ENCODE data around the gene NT5C3A. TPM values are rescaled to one million over a fixed set of nuclear protein-coding genes. Genes with fewer than 3 reads are reported as not detected.

Gene NT5C3A
- total and polyA plus RNA-seq, 2 of the 13 experiments (the other 11 are each of a cell fraction or from before 2014, with no cell fraction given), result 16.9 to 34.0 TPM

DNA sequence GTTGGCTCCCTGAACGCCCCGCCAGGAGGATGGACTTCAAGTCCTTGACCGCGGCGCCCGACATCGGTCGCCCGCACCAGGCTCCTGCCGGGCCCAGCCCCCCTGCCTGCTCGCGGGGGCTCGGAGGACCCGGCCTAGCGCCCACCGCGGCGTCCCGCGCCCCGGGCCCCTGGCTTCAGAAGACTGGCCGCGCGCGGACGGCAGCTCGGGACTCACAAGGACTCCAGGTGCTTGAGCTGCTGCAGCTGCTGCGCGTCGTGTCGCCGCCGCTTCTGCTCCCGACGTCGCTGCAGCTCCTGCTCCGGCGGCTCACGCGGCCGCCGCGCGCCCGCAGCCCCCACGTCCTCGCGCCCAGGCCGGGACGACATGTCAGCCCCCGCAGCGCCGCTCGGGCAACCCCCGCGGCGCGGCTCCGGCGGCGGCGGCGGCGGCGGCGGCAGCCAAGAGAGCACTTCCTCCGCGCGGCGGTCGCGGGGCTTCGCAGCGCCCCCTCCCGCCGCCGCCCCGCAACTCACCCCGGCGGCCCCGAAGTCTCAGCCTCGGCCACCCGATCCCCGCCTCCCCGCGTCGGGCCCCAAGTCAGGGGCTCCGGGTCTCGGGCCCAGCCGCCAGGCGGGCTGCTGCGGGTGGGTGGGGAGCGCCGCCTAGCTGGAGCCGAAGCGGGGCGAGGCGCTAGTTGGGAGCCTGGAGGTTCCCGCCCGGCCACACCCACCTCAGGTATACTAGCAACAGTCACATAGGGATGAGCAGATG is 46.6 kb upstream of the NT5C3A start, which contains the start of gene RP9 (continued):
- TF ChIP-seq, protein P1, sequence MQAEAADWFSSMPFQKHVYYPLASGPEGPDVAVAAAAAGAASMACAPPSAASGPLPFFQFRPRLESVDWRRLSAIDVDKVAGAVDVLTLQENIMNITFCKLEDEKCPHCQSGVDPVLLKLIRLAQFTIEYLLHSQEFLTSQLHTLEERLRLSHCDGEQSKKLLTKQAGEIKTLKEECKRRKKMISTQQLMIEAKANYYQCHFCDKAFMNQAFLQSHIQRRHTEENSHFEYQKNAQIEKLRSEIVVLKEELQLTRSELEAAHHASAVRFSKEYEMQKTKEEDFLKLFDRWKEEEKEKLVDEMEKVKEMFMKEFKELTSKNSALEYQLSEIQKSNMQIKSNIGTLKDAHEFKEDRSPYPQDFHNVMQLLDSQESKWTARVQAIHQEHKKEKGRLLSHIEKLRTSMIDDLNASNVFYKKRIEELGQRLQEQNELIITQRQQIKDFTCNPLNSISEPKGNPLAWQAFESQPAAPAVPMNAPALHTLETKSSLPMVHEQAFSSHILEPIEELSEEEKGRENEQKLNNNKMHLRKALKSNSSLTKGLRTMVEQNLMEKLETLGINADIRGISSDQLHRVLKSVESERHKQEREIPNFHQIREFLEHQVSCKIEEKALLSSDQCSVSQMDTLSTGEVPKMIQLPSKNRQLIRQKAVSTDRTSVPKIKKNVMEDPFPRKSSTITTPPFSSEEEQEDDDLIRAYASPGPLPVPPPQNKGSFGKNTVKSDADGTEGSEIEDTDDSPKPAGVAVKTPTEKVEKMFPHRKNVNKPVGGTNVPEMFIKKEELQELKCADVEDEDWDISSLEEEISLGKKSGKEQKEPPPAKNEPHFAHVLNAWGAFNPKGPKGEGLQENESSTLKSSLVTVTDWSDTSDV (CRISPR knock-in tag; IDR thresholded peaks at IDR 0.05), result no peak
- TF ChIP-seq RAD21 (CRISPR knock-in tag; IDR thresholded peaks at IDR 0.05) (peak; percentile 75; the same call in 1 of the 2 replicates), ZKSCAN8 (CRISPR knock-in tag; IDR thresholded peaks at IDR 0.05; ENCODE audit: borderline replicate concordance) (no peak), TOE1 (CRISPR knock-in tag; IDR thresholded peaks at IDR 0.05) (no peak), ASH2L (IDR thresholded peaks at IDR 0.05; ENCODE audit: insufficient read length, low read depth, low read length) (peak; percentile 79), BCL6 (CRISPR knock-in tag; IDR thresholded peaks at IDR 0.05) (no peak), SMAD1 (CRISPR knock-in tag; IDR thresholded peaks at IDR 0.05; ENCODE audit: borderline replicate concordance, low read depth) (no peak), PHF21A (CRISPR knock-in tag; IDR thresholded peaks at IDR 0.05) (peak; percentile 34; the same call in 1 of the 2 replicates), CBX2 (IDR thresholded peaks at IDR 0.05; ENCODE audit: low read depth, low read length) (no peak), CBX2 (CRISPR knock-in tag; IDR thresholded peaks at IDR 0.05; ENCODE audit: low read depth) (no peak), EHMT2 (IDR thresholded peaks at IDR 0.05; ENCODE audit: borderline replicate concordance, low read depth, low read length) (no peak), ZSCAN9 (CRISPR knock-in tag; IDR thresholded peaks at IDR 0.05; ENCODE audit: borderline replicate concordance) (no peak), ERF (CRISPR knock-in tag; IDR thresholded peaks at IDR 0.05) (peak; percentile 26; the same call in 1 of the 2 replicates), ZNF7 (CRISPR knock-in tag; IDR thresholded peaks at IDR 0.05) (no peak), RBAK (CRISPR knock-in tag; IDR thresholded peaks at IDR 0.05) (no peak), ZNF598 (CRISPR knock-in tag; IDR thresholded peaks at IDR 0.05; ENCODE audit: borderline replicate concordance) (0 out of 2 replicates have a peak, but pooled peaks have one; percentile 43), ADNP (CRISPR knock-in tag; IDR thresholded peaks at IDR 0.05) (no peak), NFRKB (IDR thresholded peaks at IDR 0.05) (no peak), MBD4 (IDR thresholded peaks at IDR 0.05; ENCODE audit: borderline replicate concordance, low read length) (no peak), ZNF3 (CRISPR knock-in tag; IDR thresholded peaks at IDR 0.05) (no peak), TBX2 (CRISPR knock-in tag; IDR thresholded peaks at IDR 0.05; ENCODE audit: borderline replicate concordance) (no peak)
- TF ChIP-seq, protein P2, sequence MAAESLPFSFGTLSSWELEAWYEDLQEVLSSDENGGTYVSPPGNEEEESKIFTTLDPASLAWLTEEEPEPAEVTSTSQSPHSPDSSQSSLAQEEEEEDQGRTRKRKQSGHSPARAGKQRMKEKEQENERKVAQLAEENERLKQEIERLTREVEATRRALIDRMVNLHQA (CRISPR knock-in tag; IDR thresholded peaks at IDR 0.05), result no peak
- TF ChIP-seq, protein P3, sequence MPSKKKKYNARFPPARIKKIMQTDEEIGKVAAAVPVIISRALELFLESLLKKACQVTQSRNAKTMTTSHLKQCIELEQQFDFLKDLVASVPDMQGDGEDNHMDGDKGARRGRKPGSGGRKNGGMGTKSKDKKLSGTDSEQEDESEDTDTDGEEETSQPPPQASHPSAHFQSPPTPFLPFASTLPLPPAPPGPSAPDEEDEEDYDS (CRISPR knock-in tag; IDR thresholded peaks at IDR 0.05), result no peak
- TF ChIP-seq, protein P4, sequence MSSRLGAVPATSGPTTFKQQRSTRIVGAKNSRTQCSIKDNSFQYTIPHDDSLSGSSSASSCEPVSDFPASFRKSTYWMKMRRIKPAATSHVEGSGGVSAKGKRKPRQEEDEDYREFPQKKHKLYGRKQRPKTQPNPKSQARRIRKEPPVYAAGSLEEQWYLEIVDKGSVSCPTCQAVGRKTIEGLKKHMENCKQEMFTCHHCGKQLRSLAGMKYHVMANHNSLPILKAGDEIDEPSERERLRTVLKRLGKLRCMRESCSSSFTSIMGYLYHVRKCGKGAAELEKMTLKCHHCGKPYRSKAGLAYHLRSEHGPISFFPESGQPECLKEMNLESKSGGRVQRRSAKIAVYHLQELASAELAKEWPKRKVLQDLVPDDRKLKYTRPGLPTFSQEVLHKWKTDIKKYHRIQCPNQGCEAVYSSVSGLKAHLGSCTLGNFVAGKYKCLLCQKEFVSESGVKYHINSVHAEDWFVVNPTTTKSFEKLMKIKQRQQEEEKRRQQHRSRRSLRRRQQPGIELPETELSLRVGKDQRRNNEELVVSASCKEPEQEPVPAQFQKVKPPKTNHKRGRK (CRISPR knock-in tag; IDR thresholded peaks at IDR 0.05), result no peak
- TF ChIP-seq, protein P5, sequence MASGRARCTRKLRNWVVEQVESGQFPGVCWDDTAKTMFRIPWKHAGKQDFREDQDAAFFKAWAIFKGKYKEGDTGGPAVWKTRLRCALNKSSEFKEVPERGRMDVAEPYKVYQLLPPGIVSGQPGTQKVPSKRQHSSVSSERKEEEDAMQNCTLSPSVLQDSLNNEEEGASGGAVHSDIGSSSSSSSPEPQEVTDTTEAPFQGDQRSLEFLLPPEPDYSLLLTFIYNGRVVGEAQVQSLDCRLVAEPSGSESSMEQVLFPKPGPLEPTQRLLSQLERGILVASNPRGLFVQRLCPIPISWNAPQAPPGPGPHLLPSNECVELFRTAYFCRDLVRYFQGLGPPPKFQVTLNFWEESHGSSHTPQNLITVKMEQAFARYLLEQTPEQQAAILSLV (CRISPR knock-in tag; IDR thresholded peaks at IDR 0.05; ENCODE audit: borderline replicate concordance), result no peak; the same call in 1 of the 2 replicates

All from HepG2 (cell line).